ENCODE data around the gene GPR18.

The GPR18 gene

DNA sequence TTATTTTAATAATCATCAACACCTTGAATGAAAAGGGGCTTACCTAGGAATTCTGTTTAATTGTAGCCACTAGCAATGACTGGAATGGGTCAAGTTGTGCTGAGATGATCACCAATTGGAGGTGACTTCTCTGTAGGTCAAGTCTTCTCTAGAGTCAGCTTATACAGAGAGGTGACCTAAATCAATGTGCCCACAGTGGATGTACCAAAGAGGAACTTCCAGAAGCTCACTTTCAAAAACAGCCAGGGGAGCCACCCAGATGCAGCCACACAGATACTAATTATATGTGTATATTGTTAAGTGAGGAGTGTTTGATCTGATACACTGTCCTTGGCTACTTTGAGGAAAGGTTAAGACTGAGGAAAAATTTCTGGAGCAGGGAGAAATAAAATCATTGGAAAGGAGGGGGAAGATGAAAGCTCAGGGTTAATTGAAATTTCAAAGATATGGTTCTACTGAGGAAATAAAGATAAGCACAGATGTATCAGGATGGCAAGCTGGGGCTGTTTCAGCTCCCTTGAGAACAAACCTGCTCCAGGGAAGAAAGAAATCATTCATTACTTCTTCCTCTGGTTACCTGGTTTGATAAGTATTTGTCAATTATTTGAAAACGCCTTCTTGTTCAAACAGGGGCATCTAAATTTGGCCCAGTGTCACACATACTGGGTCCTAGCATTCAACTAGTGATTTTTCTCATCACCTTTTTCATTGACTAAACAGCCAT lies 43.9 kb upstream of the GPR18 start:
- no peaks in the 10 kb centered on the region for H3K27me3 ChIP-seq (ENCODE audit: insufficient read depth, poor library complexity, severe bottlenecking)
- H3K4me1 ChIP-seq (ENCODE audit: insufficient read depth, poor library complexity, severe bottlenecking), result no peaks in the 10 kb centered on the region
- DNase-seq (ENCODE audit: low spot score) (no peak), ATAC-seq (ENCODE audit: low read depth) (no peak)
- no peak overlapping the region for H3K4me3 ChIP-seq (ENCODE audit: severe bottlenecking)
- H3K27ac ChIP-seq (ENCODE audit: poor library complexity, severe bottlenecking), result no peak overlapping the region
- H3K9me3 ChIP-seq (ENCODE audit: severe bottlenecking), result no peaks in the 10 kb centered on the region
- TF ChIP-seq, protein P1, sequence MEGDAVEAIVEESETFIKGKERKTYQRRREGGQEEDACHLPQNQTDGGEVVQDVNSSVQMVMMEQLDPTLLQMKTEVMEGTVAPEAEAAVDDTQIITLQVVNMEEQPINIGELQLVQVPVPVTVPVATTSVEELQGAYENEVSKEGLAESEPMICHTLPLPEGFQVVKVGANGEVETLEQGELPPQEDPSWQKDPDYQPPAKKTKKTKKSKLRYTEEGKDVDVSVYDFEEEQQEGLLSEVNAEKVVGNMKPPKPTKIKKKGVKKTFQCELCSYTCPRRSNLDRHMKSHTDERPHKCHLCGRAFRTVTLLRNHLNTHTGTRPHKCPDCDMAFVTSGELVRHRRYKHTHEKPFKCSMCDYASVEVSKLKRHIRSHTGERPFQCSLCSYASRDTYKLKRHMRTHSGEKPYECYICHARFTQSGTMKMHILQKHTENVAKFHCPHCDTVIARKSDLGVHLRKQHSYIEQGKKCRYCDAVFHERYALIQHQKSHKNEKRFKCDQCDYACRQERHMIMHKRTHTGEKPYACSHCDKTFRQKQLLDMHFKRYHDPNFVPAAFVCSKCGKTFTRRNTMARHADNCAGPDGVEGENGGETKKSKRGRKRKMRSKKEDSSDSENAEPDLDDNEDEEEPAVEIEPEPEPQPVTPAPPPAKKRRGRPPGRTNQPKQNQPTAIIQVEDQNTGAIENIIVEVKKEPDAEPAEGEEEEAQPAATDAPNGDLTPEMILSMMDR (IDR thresholded peaks at IDR 0.05; ENCODE audit: poor library complexity, severe bottlenecking), result no peak
- no peaks in the 10 kb centered on the region for H3K36me3 ChIP-seq (ENCODE audit: low read depth)

DNA sequence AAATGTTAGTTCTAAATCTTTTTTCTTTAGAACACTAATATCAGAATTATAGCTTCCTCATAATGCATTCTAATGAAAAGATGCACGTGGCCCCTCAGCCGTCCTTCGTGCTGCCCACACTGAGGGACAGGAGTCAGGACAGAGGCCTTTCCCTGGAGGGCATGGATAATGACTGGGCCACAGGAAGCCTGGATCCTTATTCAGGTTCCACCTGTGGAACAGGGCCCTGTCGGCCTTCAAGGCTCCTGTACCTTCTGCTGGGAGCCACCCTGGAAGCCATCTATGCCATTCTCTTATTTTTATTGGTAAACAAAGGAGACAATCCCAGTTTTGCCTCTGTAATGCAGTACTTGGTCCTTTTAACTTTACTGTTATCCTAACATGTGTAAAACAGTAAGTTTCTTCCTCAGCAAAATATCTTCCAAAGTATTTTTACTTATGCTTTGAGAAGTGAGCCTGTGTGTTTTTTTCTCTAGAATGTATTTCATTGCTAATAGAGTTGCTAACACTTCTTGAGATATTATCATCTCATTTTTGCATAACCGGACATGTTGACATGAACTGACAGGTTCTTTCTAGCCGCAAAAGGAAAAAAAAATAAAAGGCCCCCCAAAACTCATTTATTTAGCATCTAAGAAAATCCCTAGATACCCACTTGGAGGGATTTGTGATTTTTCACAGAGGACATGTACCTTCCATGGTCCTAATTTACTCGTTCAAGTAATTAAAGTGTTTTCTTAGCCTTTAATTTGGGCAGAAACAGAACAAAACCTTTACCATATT lies 43.1 kb upstream of the GPR18 start:
- ATAC-seq (ENCODE audit: low read depth) (no peak), DNase-seq (ENCODE audit: low spot score) (no peak)
- Histone ChIP-seq H3K4me1 (ENCODE audit: insufficient read depth, poor library complexity, severe bottlenecking) (no peaks in the 10 kb centered on the region), H3K36me3 (ENCODE audit: low read depth) (0 out of 2 replicates have a peak, but pooled peaks cover 4% of the 10 kb centered on the region), H3K27ac (ENCODE audit: poor library complexity, severe bottlenecking) (no peak overlapping the region), H3K27me3 (ENCODE audit: insufficient read depth, poor library complexity, severe bottlenecking) (no peaks in the 10 kb centered on the region), H3K4me3 (ENCODE audit: severe bottlenecking) (no peak overlapping the region), H3K9me3 (ENCODE audit: severe bottlenecking) (no peaks in the 10 kb centered on the region)
- TF ChIP-seq, protein P1 (IDR thresholded peaks at IDR 0.05; ENCODE audit: poor library complexity, severe bottlenecking), result no peak

DNA sequence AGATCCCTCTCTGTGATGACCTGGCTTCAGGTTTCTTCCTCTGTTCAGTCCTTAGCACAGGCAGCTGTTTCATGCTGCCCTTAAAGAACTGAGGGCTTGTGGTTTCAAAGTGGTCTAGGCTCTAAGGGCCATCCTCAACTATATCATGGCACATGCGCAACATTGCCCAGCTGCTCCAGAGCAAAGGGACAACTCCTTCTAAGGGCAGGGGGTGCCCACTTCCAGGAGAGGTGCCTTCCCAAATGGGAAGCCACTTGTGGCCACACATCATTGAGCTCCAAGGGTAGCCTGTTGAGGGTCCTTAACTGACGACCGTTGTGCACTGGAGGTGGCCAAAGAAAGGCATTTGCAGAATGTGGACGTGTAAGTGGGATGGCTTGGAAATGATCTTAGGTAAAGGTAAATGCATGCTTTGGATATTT lies 41.8 kb upstream of the GPR18 start:
- Histone ChIP-seq H3K9me3 (ENCODE audit: severe bottlenecking) (no peaks in the 10 kb centered on the region), H3K27ac (ENCODE audit: poor library complexity, severe bottlenecking) (no peak overlapping the region), H3K36me3 (ENCODE audit: low read depth) (0 out of 2 replicates have a peak, but pooled peaks cover 4% of the 10 kb centered on the region), H3K4me1 (ENCODE audit: insufficient read depth, poor library complexity, severe bottlenecking) (no peaks in the 10 kb centered on the region), H3K27me3 (ENCODE audit: insufficient read depth, poor library complexity, severe bottlenecking) (no peaks in the 10 kb centered on the region), H3K4me3 (ENCODE audit: severe bottlenecking) (no peak overlapping the region)
- TF ChIP-seq, protein P1 (IDR thresholded peaks at IDR 0.05; ENCODE audit: poor library complexity, severe bottlenecking), result no peak
- ATAC-seq (ENCODE audit: low read depth) (no peak), DNase-seq (ENCODE audit: low spot score) (no peak)

DNA sequence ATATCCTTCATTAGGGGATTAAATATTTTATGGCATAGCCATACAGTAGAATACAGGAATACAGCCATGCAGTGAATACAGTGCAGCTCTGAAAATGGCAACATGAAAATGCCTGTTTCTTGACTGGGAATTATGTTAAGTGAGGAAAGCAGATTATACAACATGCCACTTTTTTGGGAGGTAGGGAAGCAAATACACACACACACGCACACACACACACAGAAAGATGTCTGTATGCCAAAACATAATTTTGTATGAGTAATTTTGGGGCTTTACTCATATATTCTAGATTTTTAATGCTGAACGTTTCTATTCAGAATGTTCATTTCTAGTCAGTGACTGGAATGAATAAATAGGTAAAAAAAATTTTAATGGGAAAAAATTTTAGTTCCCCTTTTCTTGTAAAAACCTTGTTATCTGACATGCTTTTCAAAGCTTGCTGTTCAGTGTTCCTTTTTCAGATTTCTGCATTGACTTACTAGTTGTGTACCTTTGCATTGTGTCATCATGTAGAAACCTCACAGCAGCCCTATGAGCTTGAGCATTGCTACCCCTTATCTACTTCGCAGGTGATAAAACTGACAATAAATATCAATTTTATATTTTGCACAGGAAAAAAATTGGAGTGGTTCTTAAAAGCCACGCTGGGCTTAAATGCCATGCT lies 41.2 kb upstream of the GPR18 start:
- Histone ChIP-seq H3K9me3 (ENCODE audit: severe bottlenecking) (no peaks in the 10 kb centered on the region), H3K4me3 (ENCODE audit: severe bottlenecking) (no peak overlapping the region), H3K4me1 (ENCODE audit: insufficient read depth, poor library complexity, severe bottlenecking) (no peaks in the 10 kb centered on the region), H3K27ac (ENCODE audit: poor library complexity, severe bottlenecking) (no peak overlapping the region), H3K36me3 (ENCODE audit: low read depth) (0 out of 2 replicates have a peak, but pooled peaks cover 4% of the 10 kb centered on the region), H3K27me3 (ENCODE audit: insufficient read depth, poor library complexity, severe bottlenecking) (no peaks in the 10 kb centered on the region)
- DNase-seq (ENCODE audit: low spot score) (no peak), ATAC-seq (ENCODE audit: low read depth) (no peak)
- TF ChIP-seq, protein P1 (IDR thresholded peaks at IDR 0.05; ENCODE audit: poor library complexity, severe bottlenecking), result no peak
